Parathyroid adenoma (tissue), 2 donors: ENCODE results near the gene PTGES2.

Experiments
- H2AFZ ChIP-seq: fragments of 300-600 bp; sonication (generic); one replicate; pipeline ENCODE4 v1.7.0; 2017; ENCODE audit warnings: antibody characterized with exemption, mild to moderate bottlenecking
- H3K27ac ChIP-seq: fragments of 300-600 bp; sonication (generic); one replicate; pipeline ENCODE4 v1.7.0; 2017
- H3K27me3 ChIP-seq: fragments of 300-600 bp; sonication (generic); one replicate; pipeline ENCODE4 v1.7.0; 2017; ENCODE audit warnings: low read length; ENCODE audit not compliant: control insufficient read depth, insufficient read depth
- H3K36me3 ChIP-seq: fragments of 300-600 bp; sonication (generic); one replicate; pipeline ENCODE4 v1.7.0; 2017; ENCODE audit warnings: low read length; ENCODE audit not compliant: control insufficient read depth, insufficient read depth
- H3K4me1 ChIP-seq: fragments of 300-600 bp; sonication (generic); one replicate; pipeline ENCODE4 v1.7.0; 2017; ENCODE audit warnings: control low read depth
- H3K4me2 ChIP-seq: fragments of 300-600 bp; sonication (generic); one replicate; pipeline ENCODE4 v1.7.0; 2017; ENCODE audit warnings: low read length
- H3K4me3 ChIP-seq: fragments of 300-600 bp; sonication (generic); one replicate; pipeline ENCODE4 v1.7.0; 2017; ENCODE audit warnings: low read depth, low read length
- H3K79me2 ChIP-seq: fragments of 300-600 bp; sonication (generic); one replicate; pipeline ENCODE4 v1.7.0; 2017; ENCODE audit warnings: control low read depth
- H3K9ac ChIP-seq: fragments of 300-600 bp; sonication (generic); one replicate; pipeline ENCODE4 v1.7.0; 2017; ENCODE audit warnings: mild to moderate bottlenecking
- H3K9me3 ChIP-seq: fragments of 300-600 bp; sonication (generic); one replicate; pipeline ENCODE4 v1.7.0; 2017; ENCODE audit warnings: low read length; ENCODE audit not compliant: control insufficient read depth
- TF ChIP-seq, protein P1 (sequence below): fragments of 300-600 bp; sonication (generic); IDR thresholded peaks from one replicate; pipeline ENCODE4 v1.7.0; 2017; ENCODE audit warnings: antibody characterized with exemption, mild to moderate bottlenecking
- donor health status: primary hyperparathyroidism.

The PTGES2 gene

DNA sequence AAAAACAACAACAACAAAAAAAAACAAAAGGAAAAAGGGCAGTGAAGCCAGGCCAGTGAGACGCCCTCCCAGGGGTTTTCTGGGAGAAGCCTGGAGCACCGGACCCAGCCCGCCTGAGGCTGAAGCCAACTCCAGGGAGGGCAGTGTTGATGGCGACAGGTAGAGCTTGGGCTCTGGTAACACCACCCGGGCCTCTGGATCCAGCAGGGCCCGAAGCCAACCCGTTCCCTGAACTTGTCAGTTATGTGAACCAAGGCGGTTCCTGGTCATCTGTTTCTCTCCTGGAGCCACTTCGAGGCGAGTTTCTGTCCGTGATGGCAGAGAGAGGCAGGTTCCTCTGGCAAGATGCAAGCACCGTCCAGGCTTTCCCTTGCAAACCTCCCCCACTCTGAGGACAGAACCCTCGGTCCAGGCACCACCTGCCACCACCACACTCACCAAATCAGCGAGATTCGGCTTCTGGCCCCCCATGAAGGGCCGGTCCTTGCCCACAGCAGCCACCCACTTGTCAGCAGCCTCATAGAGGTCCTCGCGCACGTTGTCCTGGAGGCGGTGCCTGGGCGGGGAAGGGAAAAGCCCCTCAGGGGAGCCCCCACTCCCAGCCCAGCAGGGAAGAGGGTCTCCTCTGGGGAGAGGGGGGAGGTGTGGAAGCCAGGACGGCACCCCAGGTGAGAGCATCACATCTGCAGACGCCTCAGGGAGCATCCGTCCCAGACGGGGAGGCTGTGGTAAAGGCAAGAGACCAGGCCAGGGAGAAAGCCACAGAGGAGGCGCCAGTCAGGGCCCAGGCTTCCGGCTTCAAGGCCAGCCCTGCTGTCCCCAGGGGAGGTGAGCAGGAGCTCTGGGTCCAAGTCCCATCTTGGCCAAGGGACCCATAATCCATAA, 5.4 kb downstream of the PTGES2 start:
- Histone ChIP-seq H3K27me3 (no peaks in the 10 kb centered on the region), H3K36me3 (no peaks in the 10 kb centered on the region), H3K9ac (no peak overlapping the region), H3K9me3 (no peaks in the 10 kb centered on the region), H3K4me3 (no peak overlapping the region), H2AFZ (no peak overlapping the region), H3K4me1 (no peaks in the 10 kb centered on the region), H3K4me2 (no peak overlapping the region), H3K79me2 (no peaks in the 10 kb centered on the region), H3K27ac (no peak overlapping the region)
- TF ChIP-seq, protein P1, sequence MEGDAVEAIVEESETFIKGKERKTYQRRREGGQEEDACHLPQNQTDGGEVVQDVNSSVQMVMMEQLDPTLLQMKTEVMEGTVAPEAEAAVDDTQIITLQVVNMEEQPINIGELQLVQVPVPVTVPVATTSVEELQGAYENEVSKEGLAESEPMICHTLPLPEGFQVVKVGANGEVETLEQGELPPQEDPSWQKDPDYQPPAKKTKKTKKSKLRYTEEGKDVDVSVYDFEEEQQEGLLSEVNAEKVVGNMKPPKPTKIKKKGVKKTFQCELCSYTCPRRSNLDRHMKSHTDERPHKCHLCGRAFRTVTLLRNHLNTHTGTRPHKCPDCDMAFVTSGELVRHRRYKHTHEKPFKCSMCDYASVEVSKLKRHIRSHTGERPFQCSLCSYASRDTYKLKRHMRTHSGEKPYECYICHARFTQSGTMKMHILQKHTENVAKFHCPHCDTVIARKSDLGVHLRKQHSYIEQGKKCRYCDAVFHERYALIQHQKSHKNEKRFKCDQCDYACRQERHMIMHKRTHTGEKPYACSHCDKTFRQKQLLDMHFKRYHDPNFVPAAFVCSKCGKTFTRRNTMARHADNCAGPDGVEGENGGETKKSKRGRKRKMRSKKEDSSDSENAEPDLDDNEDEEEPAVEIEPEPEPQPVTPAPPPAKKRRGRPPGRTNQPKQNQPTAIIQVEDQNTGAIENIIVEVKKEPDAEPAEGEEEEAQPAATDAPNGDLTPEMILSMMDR, result no peak

DNA sequence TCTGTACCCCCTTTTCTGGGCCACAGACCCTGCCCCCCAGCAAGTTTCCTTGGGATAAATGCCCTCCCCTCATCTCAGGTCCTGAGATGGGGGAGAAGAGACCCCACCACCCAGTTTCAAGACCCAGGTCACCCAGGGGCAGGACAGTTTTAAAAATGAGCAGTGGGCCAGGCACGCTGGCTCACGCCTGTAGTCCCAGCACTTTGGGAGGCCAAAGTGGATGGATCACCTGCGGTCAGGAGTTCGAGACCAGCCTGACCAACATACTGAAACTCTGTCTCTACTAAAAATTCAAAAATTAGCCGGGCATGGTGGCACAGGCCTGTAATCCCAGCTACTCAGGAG, 6.1 kb downstream of the PTGES2 start:
- Histone ChIP-seq H3K79me2 (no peaks in the 10 kb centered on the region), H3K9ac (no peak overlapping the region), H3K27ac (no peak overlapping the region), H3K36me3 (no peaks in the 10 kb centered on the region), H3K27me3 (no peaks in the 10 kb centered on the region), H3K4me2 (no peak overlapping the region), H2AFZ (no peak overlapping the region), H3K4me3 (no peak overlapping the region), H3K9me3 (no peaks in the 10 kb centered on the region), H3K4me1 (no peaks in the 10 kb centered on the region)
- TF ChIP-seq, protein P1, result no peak

DNA sequence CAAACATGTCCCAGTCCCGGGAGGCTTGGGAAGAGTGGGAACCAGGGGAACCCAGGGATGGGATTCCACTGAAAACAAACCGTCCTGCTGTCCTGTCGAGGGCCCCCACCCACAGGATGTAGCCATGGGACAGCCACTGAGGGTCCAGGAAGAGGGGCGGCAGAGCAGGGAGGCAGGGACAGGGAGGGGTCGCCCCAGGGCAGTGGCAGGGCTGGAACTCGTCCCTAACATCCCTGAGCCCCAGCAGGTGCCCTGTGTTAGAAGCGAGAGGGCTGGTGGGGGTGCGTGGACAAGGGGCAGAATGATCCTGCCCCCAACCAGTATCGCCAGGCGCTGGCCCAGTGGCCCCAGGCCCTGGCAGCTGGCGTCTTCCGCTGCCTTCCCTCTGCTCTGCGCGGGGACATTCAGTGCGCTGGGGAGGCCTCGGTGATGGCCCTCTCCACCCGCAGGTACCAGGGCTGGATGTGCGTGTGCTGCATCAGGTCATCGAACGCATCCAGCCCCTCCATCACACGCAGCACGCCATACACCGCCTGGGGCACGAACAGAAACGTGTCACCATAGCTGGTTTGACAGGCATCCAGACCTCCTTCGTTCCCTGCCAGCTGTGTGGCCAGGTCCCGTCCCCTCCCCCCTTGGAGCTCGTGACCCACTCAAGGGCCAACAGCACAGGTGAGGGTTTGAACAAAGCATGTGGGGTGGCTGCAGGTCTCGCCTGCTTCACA, 6.6 kb downstream of the PTGES2 start:
- Histone ChIP-seq H3K9ac (no peak overlapping the region), H3K4me1 (no peaks in the 10 kb centered on the region), H3K27me3 (no peaks in the 10 kb centered on the region), H3K36me3 (no peaks in the 10 kb centered on the region), H3K79me2 (no peaks in the 10 kb centered on the region), H2AFZ (no peak overlapping the region), H3K4me3 (no peak overlapping the region), H3K27ac (no peak overlapping the region), H3K4me2 (no peak overlapping the region), H3K9me3 (no peaks in the 10 kb centered on the region)
- TF ChIP-seq, protein P1, result no peak

DNA sequence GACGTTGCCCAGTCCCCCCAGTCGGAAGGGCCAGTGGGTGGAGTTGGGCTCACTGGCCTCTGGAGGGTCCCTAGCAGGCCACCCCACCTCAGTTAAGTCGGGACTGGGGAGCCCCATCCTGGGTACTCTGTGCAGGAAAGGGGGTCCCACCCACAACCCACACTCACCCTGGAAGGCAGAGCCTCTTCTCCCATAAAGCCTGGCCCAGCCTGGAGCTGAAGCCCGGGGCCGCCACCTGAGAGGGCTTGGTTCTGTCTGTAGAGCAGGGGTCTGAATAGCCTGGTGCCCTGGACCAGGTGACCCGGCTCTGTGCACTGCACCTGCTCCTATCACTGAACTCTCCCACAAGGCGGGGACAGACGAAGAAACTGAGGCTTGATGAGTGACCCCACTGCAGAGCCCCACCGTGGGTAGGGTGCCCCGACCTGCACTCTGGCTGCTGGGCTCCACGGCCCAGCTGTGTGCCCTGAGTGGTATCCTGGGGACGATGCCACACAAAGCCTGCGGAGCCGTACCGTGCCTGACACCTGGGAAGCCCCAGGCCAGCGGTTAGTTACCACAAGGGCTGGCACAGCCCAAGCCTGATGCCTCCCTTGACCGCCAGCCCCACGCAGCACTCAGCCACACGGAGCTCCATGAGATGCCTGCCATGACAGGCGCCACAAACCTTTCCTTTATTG, 7.3 kb downstream of the PTGES2 start:
- Histone ChIP-seq H3K36me3 (no peaks in the 10 kb centered on the region), H3K4me3 (no peak overlapping the region), H2AFZ (no peak overlapping the region), H3K4me1 (no peaks in the 10 kb centered on the region), H3K9me3 (no peaks in the 10 kb centered on the region), H3K27me3 (no peaks in the 10 kb centered on the region), H3K4me2 (no peak overlapping the region), H3K79me2 (no peaks in the 10 kb centered on the region), H3K27ac (no peak overlapping the region), H3K9ac (no peak overlapping the region)
- TF ChIP-seq, protein P1, result no peak
